GM12891 (cell line): ENCODE results near the gene STK10.
"Not testable (repeated sequence)": the region's sequence is repeated elsewhere in the genome, so short reads cannot be mapped to it uniquely, and the experiment has no call there.

Experiments
- POLR2A ChIP-seq: IDR thresholded peaks from 2 replicates; pipeline ENCODE4 v1.6.1; 2011; ENCODE audit warnings: low read depth, low read length, control low read depth
- POLR2AphosphoS5 ChIP-seq: IDR thresholded peaks from 2 replicates; pipeline ENCODE4 v1.6.1; 2011; ENCODE audit warnings: low read depth, low read length, control low read depth

GRCh38 chr5:172155101-172155500 is 32.9 kb downstream of the STK10 start:
- not testable (repeated sequence) for TF ChIP-seq POLR2A, POLR2AphosphoS5
